Measurements from ENCODE around the gene C1orf21. TPM values are rescaled to one million over a fixed set of nuclear protein-coding genes. Genes with fewer than 3 reads are reported as not detected.

C1orf21 gene
- polyA plus RNA-seq, 1 of the 3 experiments (the other 2 are of a cell fraction), result 4.8 TPM

DNA sequence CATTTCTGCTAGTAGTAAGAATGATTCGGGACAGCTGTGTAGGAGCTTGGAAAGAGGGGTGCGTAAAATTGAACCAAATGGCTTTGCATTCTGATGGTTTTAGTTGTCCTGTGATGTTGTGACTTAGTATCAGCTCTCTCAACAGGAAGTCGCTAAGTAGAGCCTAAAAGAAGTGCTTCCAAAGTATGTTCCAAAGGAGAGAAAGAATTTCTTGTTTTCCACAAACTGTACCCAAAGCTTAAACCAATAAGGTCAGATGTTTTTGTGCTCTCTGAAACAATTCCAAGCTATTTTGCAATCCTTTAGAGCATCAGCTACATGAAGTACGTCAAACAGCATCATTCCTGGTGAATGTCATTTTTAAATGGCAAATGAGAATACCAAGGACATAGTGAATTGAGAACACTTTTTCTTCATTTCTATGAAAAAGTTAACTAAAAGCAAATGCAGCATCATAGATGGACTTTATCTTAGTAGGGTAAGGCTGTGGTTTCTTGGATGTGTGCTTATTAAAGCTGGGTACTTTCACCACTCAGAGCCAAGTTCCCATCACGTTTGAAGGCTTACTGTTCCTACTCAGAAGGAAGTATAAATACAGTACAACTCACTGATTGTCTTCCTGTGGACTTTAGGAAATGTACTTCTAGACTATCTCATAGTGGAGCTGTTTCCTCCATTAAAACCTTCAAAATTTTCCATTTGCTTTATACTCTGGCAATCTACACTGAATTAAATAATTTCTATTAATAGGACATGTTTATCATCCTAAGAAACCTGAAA lies 148.6 kb downstream of the C1orf21 start:
- H2AFZ ChIP-seq (ENCODE audit: low read depth), result no peak overlapping the region
- H3K9ac ChIP-seq, result no peak overlapping the region
- peaks cover 0 to 8% of the 10 kb centered on the region in 2 experiments for H3K36me3 ChIP-seq (replicated peaks in 1 of 2; ENCODE audit: control insufficient read depth in 1 of 2, insufficient read depth in 2 of 2, low read length in 1 of 2)
- no peak overlapping the region for H3K4me3 ChIP-seq (ENCODE audit: low read depth in 2 of 2, low read length in 1 of 2)
- H3F3A ChIP-seq (replicated peaks; ENCODE audit: insufficient read depth), result no peaks in the 10 kb centered on the region
- H3K79me2 ChIP-seq (ENCODE audit: insufficient read depth), result no peaks in the 10 kb centered on the region
- WGBS (ENCODE audit: low lambda C conversion rate), result 73% methylated on average over 5 of the region's 5 CpGs
- no peaks in the 10 kb centered on the region for H3K27me3 ChIP-seq (ENCODE audit: insufficient read depth)
- H3K4me2 ChIP-seq, result no peak overlapping the region
- peak overlapping the region in 1 of 2 experiments; percentile 60; a peak in 2 of 4 replicates for H3K27ac ChIP-seq (ENCODE audit: low read depth in 2 of 2, low read length in 1 of 2)
- no peak for TF ChIP-seq MXI1 (IDR thresholded peaks at IDR 0.05; ENCODE audit: low read depth, low read length)
- no peaks in the 10 kb centered on the region for H3K9me2 ChIP-seq
- no peaks in the 10 kb centered on the region for H4K20me1 ChIP-seq (ENCODE audit: insufficient read depth)
- no peak for DNase-seq
- CTCF ChIA-PET, result interaction anchor here (0.8 to 1.6 kb wide), 3 partner anchors 22 to 144 kb away, joined by 4 to 5 read pairs (median 4); no protein-coding TSS in a partner anchor
- H3K4me1 ChIP-seq (ENCODE audit: control insufficient read depth in 1 of 2, insufficient read depth in 2 of 2, low read depth in 1 of 2, low read length in 1 of 2), result peaks cover 0 to 7% of the 10 kb centered on the region in 2 experiments; a peak in 1 of 4 replicates
- 0 out of 2 replicates have a peak, but pooled peaks cover 11% of the 10 kb centered on the region for H3K9me3 ChIP-seq
- POLR2A ChIA-PET, result no interaction called here

DNA sequence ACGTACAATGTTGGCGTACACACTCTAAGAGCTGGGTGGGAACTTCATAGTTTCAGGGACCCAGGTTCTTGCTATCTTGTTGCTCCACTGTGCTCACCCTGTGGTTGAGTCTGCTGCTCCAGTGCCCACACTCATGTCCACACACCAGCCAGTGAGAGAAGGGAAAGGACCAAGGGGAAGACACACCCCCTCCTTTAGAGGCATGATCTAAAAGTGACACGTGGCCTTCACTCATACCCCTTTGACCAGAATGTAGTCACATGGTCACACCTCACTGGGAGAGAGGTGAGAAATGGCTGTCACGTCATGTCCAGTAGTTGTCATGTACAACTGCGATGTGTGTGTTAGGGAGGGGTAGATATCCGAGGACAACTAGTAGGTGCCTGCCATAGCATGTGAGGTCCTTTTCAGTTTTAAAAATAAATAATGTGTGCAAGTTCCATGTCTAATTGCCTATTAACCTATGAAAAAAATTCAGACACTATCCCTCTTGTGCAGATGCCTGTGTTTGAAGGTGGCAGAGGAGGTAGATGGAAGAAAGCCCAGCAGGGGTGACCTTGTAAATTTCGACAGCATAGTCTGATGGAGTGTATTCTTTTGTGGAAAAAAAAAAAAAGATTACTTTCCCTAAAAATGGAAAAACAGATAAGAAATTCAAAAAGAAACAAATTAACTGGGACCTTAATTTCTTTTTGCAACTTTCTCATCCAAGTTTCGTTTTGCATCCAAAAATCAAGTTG lies 149.6 kb downstream of the C1orf21 start:
- Histone ChIP-seq H3K9me3 (0 out of 2 replicates have a peak, but pooled peaks cover 11% of the 10 kb centered on the region), H3K9ac (no peak overlapping the region), H4K20me1 (ENCODE audit: insufficient read depth) (no peaks in the 10 kb centered on the region), H3K9me2 (no peaks in the 10 kb centered on the region), H3K4me2 (no peak overlapping the region), H3K4me3 (ENCODE audit: low read depth in 2 of 2, low read length in 1 of 2) (no peak overlapping the region), H3K4me1 (ENCODE audit: control insufficient read depth in 1 of 2, insufficient read depth in 2 of 2, low read depth in 1 of 2, low read length in 1 of 2) (peaks cover 0 to 6% of the 10 kb centered on the region in 2 experiments; a peak in 1 of 4 replicates), H3K36me3 (replicated peaks in 1 of 2; ENCODE audit: control insufficient read depth in 1 of 2, insufficient read depth in 2 of 2, low read length in 1 of 2) (peaks cover 0 to 8% of the 10 kb centered on the region in 2 experiments), H3F3A (replicated peaks; ENCODE audit: insufficient read depth) (no peaks in the 10 kb centered on the region), H3K27ac (ENCODE audit: low read depth in 2 of 2, low read length in 1 of 2) (peak overlapping the region in 1 of 2 experiments; percentile 60; a peak in 1 of 4 replicates), H3K27me3 (ENCODE audit: insufficient read depth) (no peaks in the 10 kb centered on the region), H3K79me2 (ENCODE audit: insufficient read depth) (no peaks in the 10 kb centered on the region), H2AFZ (ENCODE audit: low read depth) (no peak overlapping the region)
- CTCF ChIA-PET, result interaction anchor here (0.8 to 1.4 kb wide), 2 partner anchors 127 to 143 kb away, joined by 3 to 4 read pairs; no protein-coding TSS in a partner anchor
- DNase-seq, result no peak
- TF ChIP-seq JUND (IDR thresholded peaks at IDR 0.05), result no peak
- no peak for TF ChIP-seq NFIC (IDR thresholded peaks at IDR 0.05; ENCODE audit: borderline replicate concordance)
- TF ChIP-seq MEF2A (IDR thresholded peaks at IDR 0.05; ENCODE audit: borderline replicate concordance, low read depth), result no peak
- TF ChIP-seq FOXM1 (IDR thresholded peaks at IDR 0.05; ENCODE audit: low read depth), result no peak
- TF ChIP-seq RCOR1 (IDR thresholded peaks at IDR 0.05; ENCODE audit: low read length), result no peak
- TF ChIP-seq TCF12 (IDR thresholded peaks at IDR 0.05), result no peak
- no peak for TF ChIP-seq GABPA (IDR thresholded peaks at IDR 0.05; ENCODE audit: low read depth)
- TF ChIP-seq RAD21 (IDR thresholded peaks at IDR 0.05; ENCODE audit: low read length), result no peak
- TF ChIP-seq, protein P1, sequence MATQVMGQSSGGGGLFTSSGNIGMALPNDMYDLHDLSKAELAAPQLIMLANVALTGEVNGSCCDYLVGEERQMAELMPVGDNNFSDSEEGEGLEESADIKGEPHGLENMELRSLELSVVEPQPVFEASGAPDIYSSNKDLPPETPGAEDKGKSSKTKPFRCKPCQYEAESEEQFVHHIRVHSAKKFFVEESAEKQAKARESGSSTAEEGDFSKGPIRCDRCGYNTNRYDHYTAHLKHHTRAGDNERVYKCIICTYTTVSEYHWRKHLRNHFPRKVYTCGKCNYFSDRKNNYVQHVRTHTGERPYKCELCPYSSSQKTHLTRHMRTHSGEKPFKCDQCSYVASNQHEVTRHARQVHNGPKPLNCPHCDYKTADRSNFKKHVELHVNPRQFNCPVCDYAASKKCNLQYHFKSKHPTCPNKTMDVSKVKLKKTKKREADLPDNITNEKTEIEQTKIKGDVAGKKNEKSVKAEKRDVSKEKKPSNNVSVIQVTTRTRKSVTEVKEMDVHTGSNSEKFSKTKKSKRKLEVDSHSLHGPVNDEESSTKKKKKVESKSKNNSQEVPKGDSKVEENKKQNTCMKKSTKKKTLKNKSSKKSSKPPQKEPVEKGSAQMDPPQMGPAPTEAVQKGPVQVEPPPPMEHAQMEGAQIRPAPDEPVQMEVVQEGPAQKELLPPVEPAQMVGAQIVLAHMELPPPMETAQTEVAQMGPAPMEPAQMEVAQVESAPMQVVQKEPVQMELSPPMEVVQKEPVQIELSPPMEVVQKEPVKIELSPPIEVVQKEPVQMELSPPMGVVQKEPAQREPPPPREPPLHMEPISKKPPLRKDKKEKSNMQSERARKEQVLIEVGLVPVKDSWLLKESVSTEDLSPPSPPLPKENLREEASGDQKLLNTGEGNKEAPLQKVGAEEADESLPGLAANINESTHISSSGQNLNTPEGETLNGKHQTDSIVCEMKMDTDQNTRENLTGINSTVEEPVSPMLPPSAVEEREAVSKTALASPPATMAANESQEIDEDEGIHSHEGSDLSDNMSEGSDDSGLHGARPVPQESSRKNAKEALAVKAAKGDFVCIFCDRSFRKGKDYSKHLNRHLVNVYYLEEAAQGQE (IDR thresholded peaks at IDR 0.05; ENCODE audit: low read depth, low read length), result no peak
- TF ChIP-seq RXRA (IDR thresholded peaks at IDR 0.05; ENCODE audit: borderline replicate concordance, low read depth), result no peak
- TF ChIP-seq TEAD4 (IDR thresholded peaks at IDR 0.05; ENCODE audit: borderline replicate concordance, insufficient read depth), result no peak
- WGBS (ENCODE audit: low lambda C conversion rate), result 89% methylated on average over 8 of the region's 8 CpGs
- POLR2A ChIA-PET, result no interaction called here

Data from SK-N-SH (cell line).